ENCODE results near the gene ANGEL1.

The ANGEL1 gene

GRCh38 chr14:76792422-76792821 lies 20.3 kb downstream of the ANGEL1 start:
- no peak for TF ChIP-seq ZC3H10 (CRISPR knock-in tag; IDR thresholded peaks at IDR 0.05)
- TF ChIP-seq ISL1 (CRISPR knock-in tag; IDR thresholded peaks at IDR 0.05): no peak
- TF ChIP-seq PATZ1 (CRISPR knock-in tag; IDR thresholded peaks at IDR 0.05; ENCODE audit: borderline replicate concordance): no peak
- no peak for TF ChIP-seq OSR1 (CRISPR knock-in tag; IDR thresholded peaks at IDR 0.05)
- no peak for TF ChIP-seq CSDC2 (CRISPR knock-in tag; IDR thresholded peaks at IDR 0.05)
- no peak for TF ChIP-seq RARB (CRISPR knock-in tag; IDR thresholded peaks at IDR 0.05)
- TF ChIP-seq ESRRG (CRISPR knock-in tag; IDR thresholded peaks at IDR 0.05): no peak
- no peak for TF ChIP-seq POU6F1 (CRISPR knock-in tag; IDR thresholded peaks at IDR 0.05; ENCODE audit: borderline replicate concordance, low read depth)
- TF ChIP-seq TSHZ2 (CRISPR knock-in tag; IDR thresholded peaks at IDR 0.05): no peak
- TF ChIP-seq BACH2 (CRISPR knock-in tag; IDR thresholded peaks at IDR 0.05; ENCODE audit: borderline replicate concordance): no peak
- ATAC-seq: no peak

- no peak for TF ChIP-seq ZNF70 (CRISPR knock-in tag; IDR thresholded peaks at IDR 0.05)
- TF ChIP-seq TCF4 (CRISPR knock-in tag; IDR thresholded peaks at IDR 0.05; ENCODE audit: borderline replicate concordance): no peak
- TF ChIP-seq ZC3H10 (CRISPR knock-in tag; IDR thresholded peaks at IDR 0.05): no peak
- no peak for TF ChIP-seq TSHZ2 (CRISPR knock-in tag; IDR thresholded peaks at IDR 0.05)
- no peak for TF ChIP-seq TOX (CRISPR knock-in tag; IDR thresholded peaks at IDR 0.05; ENCODE audit: borderline replicate concordance)
- TF ChIP-seq OSR1 (CRISPR knock-in tag; IDR thresholded peaks at IDR 0.05): no peak
- no peak for TF ChIP-seq CREB5 (CRISPR knock-in tag; IDR thresholded peaks at IDR 0.05; ENCODE audit: low read depth)
- TF ChIP-seq PATZ1 (CRISPR knock-in tag; IDR thresholded peaks at IDR 0.05; ENCODE audit: borderline replicate concordance): no peak
- no peak for TF ChIP-seq CSRNP3 (CRISPR knock-in tag; IDR thresholded peaks at IDR 0.05)
- no peak for TF ChIP-seq CSDC2 (CRISPR knock-in tag; IDR thresholded peaks at IDR 0.05)
- no peak for ATAC-seq
These were observed 26.1 kb downstream of the ANGEL1 start for GRCh38 chr14:76786601-76787000.

All from SK-N-SH treated with all-trans-retinoic acid at 6 μM for 48 hours (cell line).